NOMO-1 (cell line): Measurements from ENCODE around the gene GPX2.
A peak's percentile ranks its signal among the peaks of the same experiment; 100 is the strongest.

Experiments
- DNase-seq, 2 experiments: peaks; one replicate each; lab custom pipeline; 2025; ENCODE audit not compliant: unreplicated experiment in 2 of 2; lab: John Stamatoyannopoulos, UW

GPX2 gene

GRCh38 chr14:64942531-64943111 is at the start of gene GPX2:
Gene GPX2 (minus strand): TSS chr14:64942745. CDS start chr14:64942726, 19 bp downstream.
- no peak for DNase-seq

- DNase-seq, result no peak
These were observed 48.4 kb upstream of the GPX2 start for GRCh38 chr14:64990939-64991338.

- no peak for DNase-seq
These were observed 47.8 kb upstream of the GPX2 start for GRCh38 chr14:64990296-64990695.

- no peak for DNase-seq
These were observed 44.9 kb upstream of the GPX2 start for GRCh38 chr14:64987438-64987767.

DNA sequence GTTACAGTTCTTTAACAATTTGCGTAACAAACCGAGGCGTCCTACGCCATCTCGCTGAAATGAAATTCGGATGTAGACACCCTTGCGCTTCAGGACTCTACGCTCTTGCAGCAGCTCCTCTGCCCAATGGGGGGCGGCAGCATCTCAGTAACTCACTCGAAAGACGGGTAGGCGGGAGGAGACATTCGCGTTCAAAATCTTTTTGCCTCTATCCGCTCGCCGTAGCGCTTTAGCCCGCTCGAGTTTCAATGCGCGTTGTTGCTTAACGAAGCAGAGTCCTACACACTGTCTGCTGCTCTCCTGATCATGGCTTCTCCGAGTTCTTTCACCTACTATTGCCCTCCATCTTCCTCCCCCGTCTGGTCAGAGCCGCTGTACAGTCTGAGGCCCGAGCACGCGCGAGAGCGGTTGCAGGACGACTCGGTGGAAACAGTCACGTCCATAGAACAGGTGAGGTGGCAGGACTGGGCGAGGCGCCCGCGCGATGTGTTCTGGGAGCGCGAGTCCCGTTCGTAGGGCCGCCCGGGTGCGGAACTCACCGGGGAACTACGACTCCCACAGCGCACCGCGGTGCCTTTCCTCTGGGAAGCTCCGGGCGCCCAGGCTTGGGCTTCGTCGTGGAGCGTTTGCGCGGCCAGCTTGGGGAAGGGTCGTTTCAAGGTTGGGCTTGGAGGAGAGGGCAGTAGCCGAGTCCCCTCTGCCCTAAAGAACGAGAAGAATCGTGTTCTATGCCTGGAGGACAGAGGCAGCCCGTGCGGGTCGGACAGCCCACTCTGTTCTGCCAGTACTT is 44.3 kb upstream of the GPX2 start, which contains the start of gene FNTB:
Gene FNTB, plus strand, starts transcription at position 248 of the 790 bp plus-strand sequence. Its CDS starts 59 bp downstream, at position 307.
- peak; percentile 98 for DNase-seq

GRCh38 chr14:64983439-64984310 is 41.1 kb upstream of the GPX2 start:
- DNase-seq, result peak in 1 of 2 experiments; percentile 50

GRCh38 chr14:64979336-64980074 is 37.0 kb upstream of the GPX2 start:
- DNase-seq, result no peak

- DNase-seq, result no peak
These were observed 32.0 kb upstream of the GPX2 start for GRCh38 chr14:64974563-64974962.

- DNase-seq, result no peak
These were observed 31.3 kb upstream of the GPX2 start for GRCh38 chr14:64973826-64974225.

DNA sequence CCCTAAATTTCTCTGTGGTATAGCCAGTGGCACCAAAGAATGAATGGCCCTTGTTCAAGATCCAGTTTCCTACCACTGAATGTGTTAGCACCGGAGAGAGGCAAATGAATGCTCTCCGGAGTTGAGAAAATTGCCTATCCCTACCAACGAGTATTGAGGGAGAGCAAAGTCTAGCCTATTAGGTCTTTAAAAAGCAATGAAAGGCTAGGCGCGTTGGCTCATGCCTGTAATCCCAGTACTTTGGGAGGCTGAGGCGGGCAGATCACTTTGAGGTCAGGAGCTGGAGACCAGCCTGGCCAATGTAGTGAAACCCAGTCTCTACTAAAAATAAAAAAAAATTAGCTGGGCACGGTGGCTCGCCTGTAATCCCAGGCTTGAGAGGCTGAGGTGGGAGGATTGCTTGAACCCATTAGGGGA is 30.5 kb upstream of the GPX2 start:
- no peak for DNase-seq

GRCh38 chr14:64971943-64972791 is 29.6 kb upstream of the GPX2 start, which contains the start of gene RAB15:
Gene RAB15 (minus strand): TSS chr14:64972336. CDS start chr14:64972076, 260 bp downstream.
- DNase-seq, result no peak

DNA sequence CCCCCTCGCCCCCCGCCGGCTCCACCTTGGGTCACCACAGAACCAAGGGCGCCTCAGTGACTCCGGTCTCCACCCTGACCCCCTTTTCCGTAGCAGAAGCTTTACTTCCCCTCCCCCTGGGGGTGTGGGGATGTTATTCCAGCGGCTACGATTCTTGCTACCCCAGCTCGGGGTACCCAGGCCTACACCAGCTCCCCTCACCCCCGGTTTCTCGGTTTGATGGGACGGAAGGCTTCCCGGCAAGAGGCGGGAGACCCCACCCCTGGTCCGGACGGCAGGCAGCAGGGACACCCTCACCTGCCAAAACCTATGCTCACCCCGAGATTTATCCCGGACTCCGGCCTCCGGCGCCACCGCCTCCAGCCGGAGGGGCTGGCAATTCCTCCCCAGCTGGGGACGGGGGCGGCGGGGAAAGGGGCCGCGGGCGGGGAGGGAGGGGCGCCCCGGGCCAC is 29.0 kb upstream of the GPX2 start:
- DNase-seq, result no peak

DNA sequence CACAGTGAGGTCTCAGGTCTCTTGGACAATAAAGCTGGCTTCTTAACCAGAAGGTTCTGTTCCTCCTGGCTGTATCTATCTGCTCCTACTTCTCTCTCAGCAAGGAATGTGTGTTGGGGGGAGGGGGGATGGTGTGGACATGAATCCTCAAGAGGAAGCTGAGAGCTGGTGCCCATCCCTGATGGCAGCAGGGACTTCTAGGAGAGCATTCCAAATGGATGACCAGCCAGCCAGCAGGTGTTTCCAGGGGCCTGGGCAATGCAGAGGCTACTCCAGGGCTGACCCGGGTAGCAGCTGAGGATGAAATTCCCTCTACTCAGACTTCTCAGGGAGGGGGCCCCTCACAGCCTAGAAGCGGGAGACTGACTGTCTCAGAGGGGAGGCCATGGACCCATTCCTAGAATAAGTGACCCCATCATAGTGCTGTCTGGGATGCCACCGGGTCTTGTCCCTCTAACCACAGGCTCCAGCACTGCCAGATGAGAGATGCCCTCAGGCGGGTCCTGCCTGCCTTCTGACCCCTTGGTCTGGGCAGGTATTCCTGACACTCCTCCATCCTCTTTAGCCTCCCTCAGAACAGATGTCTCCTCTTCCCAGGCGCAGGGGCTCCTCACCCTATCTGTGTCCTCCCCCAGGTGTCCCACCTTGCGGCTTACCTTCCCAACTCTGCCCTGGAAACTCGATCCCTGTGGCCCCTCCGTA is 28.4 kb upstream of the GPX2 start:
- no peak for DNase-seq

GRCh38 chr14:64970041-64970440 is 27.5 kb upstream of the GPX2 start:
- DNase-seq, result no peak

GRCh38 chr14:64968651-64969050 is 26.1 kb upstream of the GPX2 start:
- no peak for DNase-seq

- DNase-seq, result no peak
These were observed 25.6 kb upstream of the GPX2 start for GRCh38 chr14:64968167-64968566.

DNA sequence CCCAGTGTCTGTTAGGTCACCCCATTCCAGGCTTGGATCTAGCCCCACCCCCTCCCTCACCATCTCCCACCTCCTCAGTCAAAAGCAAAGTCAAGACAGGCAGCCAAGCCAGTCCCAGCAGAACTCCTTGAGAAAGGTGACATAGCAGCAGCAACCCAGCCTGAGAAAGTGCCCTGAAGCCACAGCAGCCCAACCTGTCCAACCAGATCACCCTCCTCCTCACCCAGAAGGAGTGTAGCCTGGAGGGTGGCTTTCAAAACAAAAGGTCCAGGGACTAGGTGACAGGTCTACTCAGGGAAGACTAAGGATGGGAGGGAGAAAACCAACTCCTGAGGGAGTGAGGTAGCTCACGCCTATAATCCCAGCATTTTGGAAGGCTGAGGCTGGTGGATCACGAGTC is 24.4 kb upstream of the GPX2 start:
- no peak for DNase-seq

GRCh38 chr14:64965356-64966000 is 22.9 kb upstream of the GPX2 start:
- DNase-seq, result no peak

- DNase-seq, result no peak
These were observed 21.1 kb upstream of the GPX2 start for GRCh38 chr14:64963611-64964010.
